Right cardiac atrium (tissue), 5 donors: ENCODE data around the gene SORCS2. TPM values are rescaled to one million over a fixed set of nuclear protein-coding genes. Genes with fewer than 3 reads are reported as not detected.
A peak's percentile ranks its signal among the peaks of the same experiment; 100 is the strongest.

Source experiments
- ATAC-seq, 2 donors: fragments of 200-7000 bp; cut with Tn5 transposase; one replicate each; pipeline versions ENCODE4 v1.8.0 to v1.9.1; 2020; ENCODE audit warnings: moderate library complexity in 2 of 2, mild to moderate bottlenecking in 1 of 2
- DNase-seq, 3 donors: peaks; one replicate each; pipeline ENCODE4 v3.0.0-alpha.2; 2020
- H3K27ac ChIP-seq: one replicate; pipeline ENCODE4 v1.5.1; 2013; ENCODE audit warnings: mild to moderate bottlenecking, low read length, control low read depth, moderate library complexity
- H3K27me3 ChIP-seq: one replicate; pipeline ENCODE4 v1.6.1; 2013; ENCODE audit not compliant: control insufficient read depth, insufficient read depth
- H3K4me1 ChIP-seq: one replicate; pipeline ENCODE4 v1.6.1; 2013; ENCODE audit warnings: low read length; ENCODE audit not compliant: control insufficient read depth, insufficient read depth
- H3K4me3 ChIP-seq: one replicate; pipeline ENCODE4 v1.5.1; 2013; ENCODE audit warnings: low read length, control low read depth
- H3K9me3 ChIP-seq: one replicate; pipeline ENCODE4 v1.6.1; 2013; ENCODE audit warnings: low read length; ENCODE audit not compliant: control insufficient read depth
- WGBS: extraction: QIAGEN DNeasy Blood & Tissue Kit; methylation state at CpG from one replicate; pipeline ENCODE4 v1.1.7; 2013; 5-methylcytosine and 5-hydroxymethylcytosine counted together
- intact Hi-C, 4 donors: fragments of 100-400 bp; cut with DNase I; formaldehyde crosslinking; loops; one replicate each; pipeline versions ENCODE4 v1.11.0 to v1.14.0; 2022 to 2023
- polyA plus RNA-seq: library from polyadenylated mRNA; stranded (reverse); fragments of 200-250 nt; gene quantifications from one replicate; pipeline ENCODE4 v1.2.3, GENCODE V29; 2013
- total RNA-seq, 4 donors: library from RNA; stranded (reverse); fragmentation: NEBNext Ultra II Directional; extraction: Animal tissue kit (Norgen Biotek cat#: 25700); gene quantifications; one replicate each; pipeline ENCODE4 v1.2.1, GENCODE V29; 2021
- donor health status: healthy with polysubstance abuse.
- donor health status: DM: no; HTN: yes; CAD: no.
- donor health status: DM: no; HTN: no; CAD: no.
- donor health status: DM: no; HTN: yes; CAD: no; lungs with severe emphysema.
- donor health status: DM: yes; HTN: yes; CAD: no.

Gene SORCS2
- total and polyA plus RNA-seq, 5 donors = 2.1 to 7.3 (median 2.7) TPM

GRCh38 chr4:7295197-7295910 lies 103.0 kb downstream of the SORCS2 start:
- 32% methylated on average over 22 of the region's 22 CpGs for WGBS
- Histone ChIP-seq H3K4me3 (no peak overlapping the region), H3K9me3 (no peaks in the 10 kb centered on the region), H3K4me1 (peaks cover 4% of the 10 kb centered on the region), H3K27ac (no peak overlapping the region), H3K27me3 (no peaks in the 10 kb centered on the region)
- DNase-seq (peak; percentile 75 to 88 (median 86)), ATAC-seq (peak; percentile 67 to 72)
- intact Hi-C loops = loop anchor here in 3 of 4 donors (2.0 to 5.0 kb wide), 2 partner anchors 103 kb away; partner anchors contain the start of gene SORCS2 (in 3 of the 3)

GRCh38 chr4:7295911-7296660 lies 103.7 kb downstream of the SORCS2 start:
- intact Hi-C loops = loop anchor here (2.0 to 5.0 kb wide), 2 partner anchors 103 to 104 kb away; partner anchors contain the start of gene SORCS2 (in 4 of the 4)
- Histone ChIP-seq H3K27ac (no peak overlapping the region), H3K9me3 (no peaks in the 10 kb centered on the region), H3K27me3 (no peaks in the 10 kb centered on the region), H3K4me1 (peaks cover 4% of the 10 kb centered on the region), H3K4me3 (no peak overlapping the region)
- DNase-seq (peak; percentile 44 to 75 (median 73)), ATAC-seq (peak; percentile 36 to 54)
- WGBS = 57% methylated on average over 19 of the region's 19 CpGs

GRCh38 chr4:7296661-7297335 lies 104.5 kb downstream of the SORCS2 start:
- WGBS = 82% methylated on average over 23 of the region's 23 CpGs
- intact Hi-C loops = loop anchor here in 3 of 4 donors (2.0 to 5.0 kb wide), 2 partner anchors 104 kb away; partner anchors contain the start of gene SORCS2 (in 3 of the 3)
- H3K4me3 ChIP-seq = no peak overlapping the region
- DNase-seq (no peak), ATAC-seq (no peak)
- H3K27me3 ChIP-seq = no peaks in the 10 kb centered on the region
- H3K27ac ChIP-seq = no peak overlapping the region
- H3K9me3 ChIP-seq = no peaks in the 10 kb centered on the region
- peaks cover 1% of the 10 kb centered on the region for H3K4me1 ChIP-seq

DNA sequence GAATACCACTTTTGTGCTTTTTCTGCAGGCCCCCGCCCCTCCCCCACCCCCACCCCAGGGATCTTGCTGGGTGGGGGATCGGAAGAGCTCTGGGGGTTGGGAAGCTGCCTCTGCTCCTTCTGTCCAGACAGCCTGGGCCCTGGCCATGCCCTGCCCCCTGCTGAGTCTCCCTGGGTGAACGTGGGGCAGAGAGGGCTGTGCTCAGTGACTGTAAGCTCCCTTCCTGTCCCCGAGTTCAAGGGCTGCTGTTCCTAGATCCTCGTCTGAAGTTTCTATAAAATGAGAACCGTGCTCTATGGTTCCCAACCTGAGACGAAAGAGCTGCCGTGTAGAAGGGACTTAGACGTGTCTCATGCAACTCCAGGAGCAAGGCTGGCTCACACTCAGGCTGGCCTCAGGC lies 105.0 kb downstream of the SORCS2 start:
- 65% methylated on average over 9 of the region's 9 CpGs for WGBS
- H3K4me3 ChIP-seq = no peak overlapping the region
- H3K27ac ChIP-seq = no peak overlapping the region
- ATAC-seq (no peak), DNase-seq (no peak)
- H3K9me3 ChIP-seq = no peaks in the 10 kb centered on the region
- H3K27me3 ChIP-seq = no peaks in the 10 kb centered on the region
- intact Hi-C loops = loop anchor here in 3 of 4 donors (2.0 to 5.0 kb wide), 2 partner anchors 105 kb away; partner anchors contain the start of gene SORCS2 (in 3 of the 3)
- H3K4me1 ChIP-seq = no peaks in the 10 kb centered on the region

DNA sequence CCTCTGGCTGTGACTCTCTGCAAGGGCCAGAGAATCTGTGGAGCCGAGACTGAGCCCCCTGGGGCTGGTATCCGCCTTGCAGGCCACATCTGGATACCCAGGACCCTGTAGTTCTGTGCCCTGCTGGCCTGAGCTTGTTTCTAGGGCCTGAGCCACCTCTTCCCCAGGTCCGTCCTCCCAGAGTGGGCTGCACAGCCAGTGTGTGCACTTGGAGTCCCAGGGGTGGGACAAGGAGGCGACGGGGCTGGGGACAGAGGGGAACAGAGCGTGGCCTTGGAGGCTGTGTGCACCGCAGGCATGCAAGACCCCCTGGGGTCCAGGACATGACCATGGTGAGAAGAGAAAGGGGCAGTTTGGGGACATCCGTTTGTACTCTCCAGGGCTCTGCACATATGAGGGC lies 105.5 kb downstream of the SORCS2 start:
- WGBS = 78% methylated on average over 8 of the region's 8 CpGs
- DNase-seq = no peak
- H3K4me3 ChIP-seq = no peak overlapping the region

GRCh38 chr4:7298619-7299009 lies 106.3 kb downstream of the SORCS2 start:
- ATAC-seq (no peak), DNase-seq (peak in 1 of 3 donors; percentile 19)
- WGBS = 85% methylated on average over 13 of the region's 13 CpGs
- H3K27me3 ChIP-seq = no peaks in the 10 kb centered on the region
- H3K4me1 ChIP-seq = no peaks in the 10 kb centered on the region
- no peak overlapping the region for H3K4me3 ChIP-seq
- intact Hi-C loops = loop anchor here in 2 of 4 donors (5.0 kb wide), 1 partner anchor 106 kb away; the partner anchor contains the start of gene SORCS2 (in 2 of the 2)
- no peak overlapping the region for H3K27ac ChIP-seq
- no peaks in the 10 kb centered on the region for H3K9me3 ChIP-seq

More for the DNA sequence above, 105.5 kb downstream of the SORCS2 start:
- ATAC-seq = no peak
- Histone ChIP-seq H3K9me3 (no peaks in the 10 kb centered on the region), H3K27me3 (no peaks in the 10 kb centered on the region), H3K27ac (no peak overlapping the region), H3K4me1 (no peaks in the 10 kb centered on the region)
- intact Hi-C loops = loop anchor here in 3 of 4 donors (2.0 to 5.0 kb wide), 2 partner anchors 105 to 106 kb away; partner anchors contain the start of gene SORCS2 (in 3 of the 3)

DNA sequence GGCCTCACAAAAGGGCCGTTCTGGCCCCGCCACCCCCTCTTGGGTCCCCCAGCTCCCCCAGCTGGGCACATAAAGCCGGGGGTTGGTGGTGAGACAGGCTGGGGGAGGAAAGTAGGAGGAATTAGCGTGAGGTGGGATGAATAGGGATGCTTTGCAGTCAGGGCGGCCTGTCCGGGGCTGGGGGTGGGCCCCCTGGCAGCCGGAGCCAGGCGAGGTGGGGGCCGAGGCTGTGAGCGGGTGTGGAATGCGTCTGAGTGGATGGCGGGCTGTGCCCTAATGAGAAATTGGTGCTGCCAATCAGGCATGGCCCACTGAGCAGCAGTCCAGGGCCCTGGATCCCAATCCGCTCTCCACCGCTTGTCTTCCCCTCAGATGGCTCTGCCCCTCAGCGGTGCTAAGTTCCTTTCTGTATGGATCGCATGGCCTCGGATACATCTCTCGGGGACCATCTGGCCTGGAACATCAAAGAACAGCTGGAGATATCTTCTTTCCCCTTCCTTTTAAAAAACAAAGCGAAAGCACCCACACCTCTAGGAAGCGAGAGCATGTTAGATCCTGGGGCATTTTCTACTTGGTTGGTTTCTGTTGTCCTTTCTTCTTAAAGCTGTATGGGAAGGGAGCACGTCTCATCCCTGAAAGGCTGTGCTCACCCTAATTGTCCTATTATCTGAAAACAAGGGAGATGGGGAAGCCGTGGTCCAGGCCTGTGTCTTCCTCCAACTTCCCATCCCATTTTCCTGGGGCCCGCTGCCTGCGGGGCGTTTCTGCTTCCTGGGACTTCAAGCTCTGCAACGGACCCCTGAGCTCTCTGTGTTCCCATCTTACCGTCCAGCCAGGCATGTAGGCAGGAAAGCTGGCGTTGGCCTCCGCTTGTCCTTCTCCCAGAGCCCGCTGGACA lies 106.9 kb downstream of the SORCS2 start:
- 74% methylated on average over 30 of the region's 30 CpGs for WGBS
- no peaks in the 10 kb centered on the region for H3K27me3 ChIP-seq
- no peak overlapping the region for H3K4me3 ChIP-seq
- intact Hi-C loops = loop anchor here in 2 of 4 donors (5.0 kb wide), 1 partner anchor 107 kb away; the partner anchor contains the start of gene SORCS2 (in 2 of the 2)
- H3K27ac ChIP-seq = no peak overlapping the region
- no peaks in the 10 kb centered on the region for H3K4me1 ChIP-seq
- ATAC-seq (no peak), DNase-seq (no peak)
- H3K9me3 ChIP-seq = no peaks in the 10 kb centered on the region

- no peak overlapping the region for H3K27ac ChIP-seq
- intact Hi-C loops = loop anchor here in 2 of 4 donors (5.0 kb wide), 1 partner anchor 108 kb away; the partner anchor contains the start of gene SORCS2 (in 2 of the 2)
- DNase-seq = no peak
- H3K9me3 ChIP-seq = no peaks in the 10 kb centered on the region
- H3K27me3 ChIP-seq = no peaks in the 10 kb centered on the region
- no peak for ATAC-seq
- H3K4me3 ChIP-seq = no peak overlapping the region
- no peaks in the 10 kb centered on the region for H3K4me1 ChIP-seq
- WGBS = 83% methylated on average over 26 of the region's 26 CpGs
These were observed 107.8 kb downstream of the SORCS2 start for GRCh38 chr4:7299908-7300710.

- no peak overlapping the region for H3K4me3 ChIP-seq
- H3K27ac ChIP-seq = no peak overlapping the region
- no peaks in the 10 kb centered on the region for H3K9me3 ChIP-seq
- ATAC-seq (no peak), DNase-seq (peak in 1 of 3 donors; percentile 20)
- no peaks in the 10 kb centered on the region for H3K27me3 ChIP-seq
- intact Hi-C loops = no loop called here
- WGBS = 78% methylated on average over 8 of the region's 8 CpGs
- H3K4me1 ChIP-seq = no peaks in the 10 kb centered on the region
These were observed 108.4 kb downstream of the SORCS2 start for GRCh38 chr4:7300711-7301095.
